GM12891 (cell line): ENCODE data around the gene BCAR3.

ENCODE experiments used
- POLR2AphosphoS5 ChIP-seq: IDR thresholded peaks from 2 replicates; pipeline ENCODE4 v1.6.1; 2011; ENCODE audit warnings: low read depth, low read length, control low read depth
- TAF1 ChIP-seq: IDR thresholded peaks from 2 replicates; pipeline ENCODE4 v1.6.1; 2011; ENCODE audit warnings: low read depth, low read length, control low read depth

DNA sequence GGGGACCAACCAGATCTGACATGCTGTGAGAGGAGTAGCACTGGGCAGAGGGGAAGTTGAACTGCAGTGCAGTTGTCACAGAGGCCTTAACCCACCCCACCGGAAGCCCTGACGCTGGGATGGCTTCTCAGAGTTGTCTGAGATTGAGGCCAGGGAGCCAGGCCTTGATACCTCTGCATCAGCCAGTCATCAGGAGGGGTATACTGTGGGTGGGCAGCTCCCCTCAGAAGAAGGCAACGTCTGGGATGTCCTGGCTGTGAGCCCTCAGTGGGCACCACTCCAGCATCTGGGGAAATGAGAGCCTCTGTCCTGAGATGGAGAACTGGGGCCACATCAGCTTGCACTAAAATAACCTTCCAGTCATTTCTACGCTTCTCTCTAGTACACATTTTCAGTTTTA, 47.9 kb upstream of the BCAR3 start:
- no peak for TF ChIP-seq TAF1
- no peak for TF ChIP-seq POLR2AphosphoS5
